Measurements from ENCODE around the gene ARHGAP28. TPM values are rescaled to one million over a fixed set of nuclear protein-coding genes. Genes with fewer than 3 reads are reported as not detected.
"Not testable (repeated sequence)": the region's sequence is repeated elsewhere in the genome, so short reads cannot be mapped to it uniquely, and the experiment has no call there.

The ARHGAP28 gene
- total RNA-seq, 4 donors from 2014 or later: 1.0 to 39.0 (median 8.7) TPM

- no peak overlapping the region for H3K27ac ChIP-seq
- H3K27me3 ChIP-seq: no peaks in the 10 kb centered on the region
- H3K9me3 ChIP-seq: peaks cover 0 to 6% of the 10 kb centered on the region in 2 donors
- no peak overlapping the region for H3K4me3 ChIP-seq
- no peak for TF ChIP-seq POLR2A (IDR thresholded peaks at IDR 0.05)
- TF ChIP-seq CTCF (IDR thresholded peaks at IDR 0.05): no peak
- DNase-seq: no peak
- H3K36me3 ChIP-seq: peaks cover 0 to 2% of the 10 kb centered on the region in 2 donors
- intact Hi-C loops (cut with DNase I; ENCODE audit: low total_unique reads): no loop called here
- no peaks in the 10 kb centered on the region for H3K4me1 ChIP-seq
Measured at GRCh38 chr18:6835345-6835744, 105.8 kb downstream of the ARHGAP28 start.

GRCh38 chr18:6836331-6836730, 106.8 kb downstream of the ARHGAP28 start:
- intact Hi-C loops (cut with DNase I; ENCODE audit: low total_unique reads): no loop called here
- H3K36me3 ChIP-seq: peaks cover 0 to 2% of the 10 kb centered on the region in 2 donors
- H3K27ac ChIP-seq: no peak overlapping the region
- no peaks in the 10 kb centered on the region for H3K4me1 ChIP-seq
- no peak for DNase-seq
- no peaks in the 10 kb centered on the region for H3K27me3 ChIP-seq
- H3K4me3 ChIP-seq: no peak overlapping the region
- peaks cover 0 to 6% of the 10 kb centered on the region in 2 donors for H3K9me3 ChIP-seq
- TF ChIP-seq CTCF (IDR thresholded peaks at IDR 0.05): no peak
- TF ChIP-seq POLR2A (IDR thresholded peaks at IDR 0.05): no peak

- no peak overlapping the region for H3K4me3 ChIP-seq
- no peak overlapping the region for H3K27ac ChIP-seq
- H3K27me3 ChIP-seq: no peaks in the 10 kb centered on the region
- peaks cover 0 to 1% of the 10 kb centered on the region in 2 donors for H3K9me3 ChIP-seq
- intact Hi-C loops (cut with DNase I; ENCODE audit: low total_unique reads): no loop called here
- DNase-seq: no peak
- H3K4me1 ChIP-seq: no peaks in the 10 kb centered on the region
- TF ChIP-seq CTCF (IDR thresholded peaks at IDR 0.05): no peak
- TF ChIP-seq POLR2A (IDR thresholded peaks at IDR 0.05): no peak
- H3K36me3 ChIP-seq: peaks cover 0 to 2% of the 10 kb centered on the region in 2 donors
Measured at GRCh38 chr18:6837904-6838303, 108.4 kb downstream of the ARHGAP28 start.

- H3K4me3 ChIP-seq: no peak overlapping the region
- H3K4me1 ChIP-seq: no peaks in the 10 kb centered on the region
- H3K27me3 ChIP-seq: no peaks in the 10 kb centered on the region
- TF ChIP-seq POLR2A (IDR thresholded peaks at IDR 0.05) (no peak), CTCF (IDR thresholded peaks at IDR 0.05) (no peak)
- DNase-seq: no peak
- no peak overlapping the region for H3K27ac ChIP-seq
- H3K9me3 ChIP-seq: no peaks in the 10 kb centered on the region
- intact Hi-C loops (cut with DNase I; ENCODE audit: low total_unique reads): no loop called here
- peaks cover 0 to 2% of the 10 kb centered on the region in 2 donors for H3K36me3 ChIP-seq
Measured at GRCh38 chr18:6842081-6842480, 112.6 kb downstream of the ARHGAP28 start.

- H3K36me3 ChIP-seq: peaks cover 0 to 2% of the 10 kb centered on the region in 2 donors
- no peaks in the 10 kb centered on the region for H3K4me1 ChIP-seq
- intact Hi-C loops (cut with DNase I; ENCODE audit: low total_unique reads): no loop called here
- no peaks in the 10 kb centered on the region for H3K9me3 ChIP-seq
- H3K27ac ChIP-seq: no peak overlapping the region
- TF ChIP-seq POLR2A (IDR thresholded peaks at IDR 0.05): no peak
- TF ChIP-seq CTCF (IDR thresholded peaks at IDR 0.05): no peak
- H3K27me3 ChIP-seq: no peaks in the 10 kb centered on the region
- DNase-seq: no peak
- H3K4me3 ChIP-seq: no peak overlapping the region
Measured at GRCh38 chr18:6843308-6843707, 113.8 kb downstream of the ARHGAP28 start.

GRCh38 chr18:6845521-6845920, 116.0 kb downstream of the ARHGAP28 start:
- H3K9me3 ChIP-seq; H3K27ac ChIP-seq; H3K4me1 ChIP-seq; H3K4me3 ChIP-seq; H3K36me3 ChIP-seq; H3K27me3 ChIP-seq; intact Hi-C loops (cut with DNase I; ENCODE audit: low total_unique reads); DNase-seq: not testable (repeated sequence)
